Adipocyte (in vitro differentiated cells): ENCODE measurements around the gene FGA.

Experiments
- DNase-seq: peaks from one replicate; pipeline ENCODE4 v3.0.0-alpha.2; 2015; ENCODE audit warnings: low read depth
- H3K27me3 ChIP-seq: replicated peaks from 2 replicates; pipeline ENCODE4 v1.7.0; 2013; ENCODE audit warnings: mild to moderate bottlenecking, low read length, moderate library complexity; ENCODE audit not compliant: control insufficient read depth, insufficient read depth
- H3K36me3 ChIP-seq: 2 replicates; pipeline ENCODE4 v1.7.0; 2013; ENCODE audit warnings: low read length, mild to moderate bottlenecking, moderate library complexity; ENCODE audit not compliant: control insufficient read depth, insufficient read depth, severe bottlenecking
- H3K4me1 ChIP-seq: 2 replicates; pipeline ENCODE4 v1.7.0; 2013; ENCODE audit warnings: mild to moderate bottlenecking, low read length, moderate library complexity; ENCODE audit not compliant: control insufficient read depth, insufficient read depth
- H3K4me3 ChIP-seq: 2 replicates; pipeline ENCODE4 v1.7.0; 2013; ENCODE audit warnings: mild to moderate bottlenecking, low read length, moderate library complexity
- H3K9ac ChIP-seq: 2 replicates; pipeline ENCODE4 v1.7.0; 2013; ENCODE audit warnings: mild to moderate bottlenecking, low read length, moderate library complexity
- H3K9me3 ChIP-seq: 2 replicates; pipeline ENCODE4 v1.7.0; 2013; ENCODE audit warnings: mild to moderate bottlenecking, low read length, moderate library complexity; ENCODE audit not compliant: control insufficient read depth

The FGA gene

GRCh38 chr4:154617820-154618317, 27.3 kb upstream of the FGA start:
- no peak for DNase-seq
- Histone ChIP-seq H3K27me3 (no peaks in the 10 kb centered on the region), H3K4me3 (no peak overlapping the region), H3K9me3 (no peaks in the 10 kb centered on the region), H3K36me3 (no peaks in the 10 kb centered on the region), H3K4me1 (peaks cover 3% of the 10 kb centered on the region), H3K9ac (no peak overlapping the region)

GRCh38 chr4:154616731-154617130, 26.2 kb upstream of the FGA start:
- Histone ChIP-seq H3K9me3 (no peaks in the 10 kb centered on the region), H3K27me3 (no peaks in the 10 kb centered on the region), H3K4me1 (peaks cover 3% of the 10 kb centered on the region), H3K4me3 (no peak overlapping the region), H3K36me3 (no peaks in the 10 kb centered on the region), H3K9ac (no peak overlapping the region)
- DNase-seq, result no peak

DNA sequence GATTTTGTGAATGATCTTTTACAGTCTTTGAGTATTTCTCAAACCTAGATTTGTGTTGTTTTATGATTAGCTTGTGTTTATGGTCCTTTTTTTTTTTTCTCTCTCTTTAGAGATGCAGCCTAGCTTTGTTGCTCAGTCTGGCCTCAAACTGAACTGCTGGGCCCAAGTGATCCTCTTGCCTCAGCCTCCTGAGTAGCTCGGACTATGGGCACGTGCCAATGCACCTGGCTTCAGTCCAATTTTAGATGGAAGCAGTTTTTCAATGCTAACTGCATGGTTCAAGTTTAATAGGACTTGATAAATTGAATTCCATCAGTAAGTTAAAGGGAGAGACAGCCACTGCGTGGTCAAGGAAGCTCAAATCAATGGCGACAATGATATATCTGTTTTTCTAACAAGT, 25.7 kb upstream of the FGA start:
- DNase-seq, result no peak
- Histone ChIP-seq H3K4me3 (no peak overlapping the region), H3K4me1 (peaks cover 3% of the 10 kb centered on the region), H3K9me3 (no peaks in the 10 kb centered on the region), H3K9ac (no peak overlapping the region), H3K36me3 (no peaks in the 10 kb centered on the region), H3K27me3 (no peaks in the 10 kb centered on the region)

DNA sequence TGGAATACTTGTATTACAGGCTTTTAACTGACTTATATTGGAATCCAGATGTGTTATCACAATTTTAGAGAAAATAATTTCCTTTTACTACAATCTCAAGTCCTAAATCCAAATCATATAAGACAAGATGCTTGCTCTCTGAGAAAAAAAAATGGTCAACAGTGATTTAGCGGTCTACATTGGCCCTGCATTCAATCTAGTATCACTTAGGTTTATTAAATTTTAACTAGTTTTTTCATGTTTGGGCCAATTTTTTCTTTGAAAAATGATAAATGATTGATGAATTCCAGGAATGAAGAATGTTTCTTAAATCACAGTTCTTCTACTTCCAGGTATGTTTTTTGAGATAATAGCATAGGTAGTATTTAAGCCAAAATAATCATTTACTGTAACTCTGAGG, 24.7 kb upstream of the FGA start:
- no peak overlapping the region for H3K9ac ChIP-seq
- no peak for DNase-seq
- peaks cover 5% of the 10 kb centered on the region for H3K27me3 ChIP-seq
- peaks cover 3% of the 10 kb centered on the region for H3K4me1 ChIP-seq
- no peaks in the 10 kb centered on the region for H3K9me3 ChIP-seq
- no peaks in the 10 kb centered on the region for H3K36me3 ChIP-seq
- H3K4me3 ChIP-seq, result no peak overlapping the region

DNA sequence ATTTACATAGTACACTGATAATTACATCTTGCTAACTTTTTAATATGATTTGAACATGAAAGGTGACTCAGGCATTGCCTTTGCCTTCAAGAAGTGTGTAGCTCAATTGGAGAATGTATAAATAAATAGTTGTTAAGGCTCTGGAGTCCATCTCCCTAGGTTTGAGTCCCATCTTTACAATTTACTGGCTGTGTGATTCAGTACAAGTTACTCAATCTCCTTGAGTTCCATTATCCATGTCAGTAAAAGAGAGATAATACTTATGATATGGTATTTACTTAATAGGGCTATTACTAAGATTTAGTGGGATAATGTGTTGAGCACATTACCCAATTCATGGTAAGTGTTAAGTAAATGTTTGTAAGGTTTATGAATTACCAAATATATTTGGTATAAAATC, 23.8 kb upstream of the FGA start:
- Histone ChIP-seq H3K4me3 (no peak overlapping the region), H3K36me3 (no peaks in the 10 kb centered on the region), H3K9ac (no peak overlapping the region), H3K9me3 (no peaks in the 10 kb centered on the region), H3K4me1 (no peaks in the 10 kb centered on the region), H3K27me3 (peaks cover 7% of the 10 kb centered on the region)
- no peak for DNase-seq

DNA sequence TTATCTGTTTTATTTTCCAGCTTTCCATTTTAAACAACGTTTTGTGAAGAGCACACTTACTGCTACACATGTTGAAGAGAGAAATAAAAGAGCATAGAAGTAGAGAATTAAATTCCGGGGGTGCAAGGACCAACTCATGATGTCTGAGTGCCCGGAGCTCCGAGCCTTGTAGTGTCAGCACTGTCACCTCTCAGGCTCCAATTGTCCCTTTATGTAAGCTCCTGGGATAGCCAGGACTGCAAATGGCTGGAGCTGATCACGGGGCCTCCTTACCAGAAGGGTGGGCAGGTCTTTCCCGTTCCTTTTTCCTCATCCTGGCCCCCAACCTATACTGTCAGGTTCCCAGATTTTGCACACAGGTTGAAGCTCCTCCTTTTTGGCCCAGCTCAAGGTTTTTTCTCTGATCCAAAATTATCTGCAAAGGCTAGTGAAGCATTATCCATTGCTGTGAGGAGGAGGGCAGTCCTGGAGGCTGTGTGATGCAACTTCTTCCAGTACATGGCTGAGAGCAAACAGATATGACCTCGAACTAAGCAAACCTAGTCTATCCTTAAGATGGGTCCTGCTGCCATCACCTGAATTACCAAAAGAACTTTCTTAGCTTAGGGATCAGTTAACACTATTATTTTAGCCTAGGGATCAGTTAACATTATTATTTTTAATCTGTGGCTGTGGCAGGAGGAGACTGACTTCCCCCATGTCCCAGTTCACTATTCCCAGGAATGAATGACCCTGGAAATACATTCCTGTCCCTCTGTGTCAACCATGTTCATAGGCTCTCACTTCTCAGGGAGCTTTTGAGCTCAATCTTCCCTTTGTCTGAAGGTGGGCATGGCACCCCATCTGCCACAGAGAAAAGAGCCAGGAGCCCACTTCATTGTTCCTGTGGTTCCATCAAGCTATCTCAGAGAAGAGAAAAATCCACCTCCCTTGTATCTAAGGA, 22.2 kb upstream of the FGA start, which contains the start of gene FGG:
FGG (minus strand) TSS at position 185 of the 943 bp plus-strand sequence; CDS start at position 138, 47 bp downstream.
- no peak for DNase-seq
- no peak within 1 kb of the TSS for H3K4me3 ChIP-seq

GRCh38 chr4:154611833-154612232, 21.3 kb upstream of the FGA start:
- Histone ChIP-seq H3K9ac (no peak overlapping the region), H3K4me3 (no peak overlapping the region), H3K27me3 (peaks cover 9% of the 10 kb centered on the region), H3K9me3 (no peaks in the 10 kb centered on the region), H3K36me3 (no peaks in the 10 kb centered on the region), H3K4me1 (no peaks in the 10 kb centered on the region)
- DNase-seq, result no peak

More for the DNA sequence above, 22.2 kb upstream of the FGA start, which contains the start of gene FGG:
- H3K36me3 ChIP-seq, result no peaks in the 10 kb centered on the region
- no peak within 1 kb of the TSS for H3K9ac ChIP-seq
- H3K27me3 ChIP-seq, result peaks cover 9% of the 10 kb centered on the region
- H3K9me3 ChIP-seq, result no peaks in the 10 kb centered on the region
- H3K4me1 ChIP-seq, result no peaks in the 10 kb centered on the region

DNA sequence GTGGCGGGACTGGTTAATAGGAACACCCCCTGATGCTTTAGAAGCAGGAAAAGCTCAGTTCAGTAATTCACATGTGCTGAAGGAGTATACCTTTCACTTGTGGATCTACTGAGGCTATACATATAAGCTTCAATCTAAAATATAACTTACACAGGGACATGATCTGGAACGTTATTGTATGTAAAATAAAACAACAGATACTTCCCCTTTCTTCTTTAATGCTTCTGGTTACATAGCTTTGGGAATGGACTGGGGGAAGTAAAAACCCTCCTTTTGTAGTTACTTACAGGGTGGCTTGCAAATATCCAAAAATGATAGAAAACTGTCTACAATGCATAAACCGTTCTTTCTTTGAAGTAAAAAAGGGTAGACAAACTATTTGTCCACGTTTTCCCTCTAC, 20.0 kb upstream of the FGA start:
- no peaks in the 10 kb centered on the region for H3K36me3 ChIP-seq
- no peak overlapping the region for H3K4me3 ChIP-seq
- DNase-seq, result no peak
- H3K9ac ChIP-seq, result no peak overlapping the region
- no peaks in the 10 kb centered on the region for H3K4me1 ChIP-seq
- no peaks in the 10 kb centered on the region for H3K9me3 ChIP-seq
- H3K27me3 ChIP-seq, result peaks cover 19% of the 10 kb centered on the region

GRCh38 chr4:154609532-154609931, 19.0 kb upstream of the FGA start:
- no peak for DNase-seq
- no peak overlapping the region for H3K9ac ChIP-seq
- H3K4me3 ChIP-seq, result no peak overlapping the region
- no peaks in the 10 kb centered on the region for H3K9me3 ChIP-seq
- H3K27me3 ChIP-seq, result peaks cover 22% of the 10 kb centered on the region
- no peaks in the 10 kb centered on the region for H3K36me3 ChIP-seq
- H3K4me1 ChIP-seq, result no peaks in the 10 kb centered on the region

DNA sequence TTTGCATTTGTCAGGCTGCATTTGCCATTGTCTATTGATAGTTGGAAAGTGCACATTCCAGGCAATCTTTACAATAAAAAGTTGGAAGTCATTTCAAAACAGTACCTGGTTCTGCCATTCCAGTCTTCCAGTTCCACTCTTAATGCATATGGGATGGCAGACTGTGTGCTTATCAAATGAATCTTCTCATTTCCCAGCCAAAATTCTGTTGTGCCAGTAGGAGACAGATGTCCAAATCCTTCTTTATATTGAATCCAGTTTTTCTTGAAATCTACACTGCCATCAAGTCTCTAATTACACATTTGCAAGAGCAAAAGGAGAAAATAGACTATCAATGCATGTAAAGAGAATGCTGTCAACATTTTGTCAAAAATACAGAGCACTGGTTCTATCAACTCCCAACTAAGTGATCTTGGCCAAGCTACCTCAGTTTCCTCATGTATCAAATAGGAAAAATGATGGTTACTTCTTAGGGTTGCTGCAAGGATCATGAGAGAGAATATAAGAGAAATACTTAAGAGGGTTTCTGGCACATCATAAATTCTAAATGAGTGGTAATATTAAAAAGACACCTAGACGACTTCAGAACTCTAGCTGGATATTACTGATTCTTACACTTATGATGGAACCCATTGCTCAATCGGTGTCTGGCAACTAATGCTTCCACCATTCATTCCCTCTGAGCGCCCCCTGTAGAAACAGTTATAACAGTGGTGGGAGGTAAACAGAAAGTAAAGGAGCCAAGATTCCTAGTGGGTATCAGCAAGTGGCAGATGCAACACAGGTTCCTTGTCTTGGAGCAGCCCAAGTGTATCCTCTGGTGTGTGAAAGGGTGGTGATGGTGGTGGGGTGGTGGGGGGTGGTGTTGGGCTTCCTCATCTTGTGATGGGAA, 18.1 kb upstream of the FGA start:
- Histone ChIP-seq H3K9me3 (no peaks in the 10 kb centered on the region), H3K27me3 (peaks cover 22% of the 10 kb centered on the region), H3K9ac (no peak overlapping the region), H3K36me3 (no peaks in the 10 kb centered on the region), H3K4me1 (no peaks in the 10 kb centered on the region), H3K4me3 (no peak overlapping the region)
- DNase-seq, result no peak
